Esophagus squamous epithelium (tissue), 4 donors: ENCODE data around the gene KIF26B.

ENCODE experiments used
- POLR2A ChIP-seq, 4 donors: fragments of 450-650 bp; IDR thresholded peaks; one replicate each; pipeline ENCODE4 v1.6.1; 2017; ENCODE audit warnings: antibody characterized with exemption in 4 of 4, mild to moderate bottlenecking in 4 of 4, moderate library complexity in 3 of 4
- TF ChIP-seq, protein P1 (sequence below), 6 experiments: fragments of 450-650 bp in 4 of 6; fragments of 200-600 bp in 2 of 6; sonication (generic) in 2 of 6; IDR thresholded peaks; one replicate each; pipeline ENCODE4 v1.5.1; 2016 to 2019; ENCODE audit warnings: antibody characterized with exemption in 6 of 6, mild to moderate bottlenecking in 4 of 6, moderate library complexity in 4 of 6

DNA sequence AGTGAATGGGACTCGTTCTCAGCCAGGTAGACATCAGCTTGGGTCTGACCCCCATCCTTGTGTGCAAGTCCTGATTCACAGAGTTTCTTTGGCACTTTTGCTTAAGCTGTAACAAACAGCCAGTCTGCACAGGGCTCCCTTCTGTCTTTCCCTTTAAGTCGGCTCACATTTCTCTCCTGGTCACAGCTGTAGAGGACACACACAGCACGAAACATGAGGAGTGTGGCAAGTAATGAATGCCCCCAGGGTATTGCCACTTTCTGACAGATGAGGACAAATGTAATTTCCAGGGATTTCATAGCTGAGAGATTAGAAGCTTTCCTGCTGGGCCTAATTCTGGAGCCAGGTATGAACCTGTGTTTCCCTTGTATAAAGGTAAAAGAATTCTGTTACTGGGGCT is 423.5 kb downstream of the KIF26B start:
- TF ChIP-seq, protein P1, sequence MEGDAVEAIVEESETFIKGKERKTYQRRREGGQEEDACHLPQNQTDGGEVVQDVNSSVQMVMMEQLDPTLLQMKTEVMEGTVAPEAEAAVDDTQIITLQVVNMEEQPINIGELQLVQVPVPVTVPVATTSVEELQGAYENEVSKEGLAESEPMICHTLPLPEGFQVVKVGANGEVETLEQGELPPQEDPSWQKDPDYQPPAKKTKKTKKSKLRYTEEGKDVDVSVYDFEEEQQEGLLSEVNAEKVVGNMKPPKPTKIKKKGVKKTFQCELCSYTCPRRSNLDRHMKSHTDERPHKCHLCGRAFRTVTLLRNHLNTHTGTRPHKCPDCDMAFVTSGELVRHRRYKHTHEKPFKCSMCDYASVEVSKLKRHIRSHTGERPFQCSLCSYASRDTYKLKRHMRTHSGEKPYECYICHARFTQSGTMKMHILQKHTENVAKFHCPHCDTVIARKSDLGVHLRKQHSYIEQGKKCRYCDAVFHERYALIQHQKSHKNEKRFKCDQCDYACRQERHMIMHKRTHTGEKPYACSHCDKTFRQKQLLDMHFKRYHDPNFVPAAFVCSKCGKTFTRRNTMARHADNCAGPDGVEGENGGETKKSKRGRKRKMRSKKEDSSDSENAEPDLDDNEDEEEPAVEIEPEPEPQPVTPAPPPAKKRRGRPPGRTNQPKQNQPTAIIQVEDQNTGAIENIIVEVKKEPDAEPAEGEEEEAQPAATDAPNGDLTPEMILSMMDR (IDR thresholded peaks at IDR 0.05) = no peak
- TF ChIP-seq POLR2A (IDR thresholded peaks at IDR 0.05) = no peak
